Transverse colon (tissue), 4 donors: Measurements from ENCODE around the gene TMEM92. TPM values are rescaled to one million over a fixed set of nuclear protein-coding genes. Genes with fewer than 3 reads are reported as not detected.

ENCODE experiments used
- DNase-seq: peaks from one replicate; pipeline ENCODE4 v3.0.0-alpha.2; 2019
- H3K27ac ChIP-seq, 4 donors: fragments of 200-600 bp; sonication (generic); 2 replicates each; pipeline ENCODE4 v1.5.1; 2016 to 2018; ENCODE audit warnings: inconsistent platforms in 4 of 4
- H3K27me3 ChIP-seq: fragments of 200-600 bp; sonication (generic); 2 replicates; pipeline ENCODE4 v1.5.1; 2017; ENCODE audit warnings: inconsistent platforms
- H3K36me3 ChIP-seq, 4 donors: fragments of 200-600 bp; sonication (generic); 2 replicates each; pipeline ENCODE4 v1.5.1; 2017 to 2019; ENCODE audit warnings: inconsistent platforms in 4 of 4
- H3K4me1 ChIP-seq, 4 donors: fragments of 200-600 bp; sonication (generic); 2 replicates each; pipeline ENCODE4 v1.5.1; 2017 to 2020; ENCODE audit warnings: inconsistent platforms in 4 of 4
- H3K4me3 ChIP-seq, 4 donors: fragments of 200-600 bp; sonication (generic); 1 replicate in 1 of 4; 2 replicates in 3 of 4; pipeline versions ENCODE4 v1.5.1 to v1.6.1; 2017 to 2019; ENCODE audit warnings: inconsistent platforms in 4 of 4
- H3K9me3 ChIP-seq, 2 donors: fragments of 200-600 bp; sonication (generic); 2 replicates each; pipeline ENCODE4 v1.5.1; 2017 to 2019; ENCODE audit warnings: inconsistent platforms in 2 of 2
- CTCF ChIP-seq, 5 experiments: fragments of 200-600 bp in 3 of 5; fragments of 450-650 bp in 2 of 5; sonication (generic) in 3 of 5; IDR thresholded peaks; 1 replicate in 2 of 5; 2 replicates in 3 of 5; pipeline ENCODE4 v1.5.1; 2016 to 2017; ENCODE audit warnings: antibody characterized with exemption in 5 of 5, inconsistent platforms in 3 of 5, mild to moderate bottlenecking in 2 of 5, moderate library complexity in 1 of 5
- EP300 ChIP-seq: sonication (generic); formaldehyde crosslinking; IDR thresholded peaks from one replicate; pipeline ENCODE4 v1.6.1; 2017; ENCODE audit warnings: antibody characterized with exemption, low read depth
- POLR2A ChIP-seq: fragments of 450-650 bp; IDR thresholded peaks from one replicate; pipeline ENCODE4 v1.6.1; 2016; ENCODE audit warnings: antibody characterized with exemption, mild to moderate bottlenecking, moderate library complexity
- POLR2AphosphoS5 ChIP-seq, 3 donors: sonication (generic); formaldehyde crosslinking; IDR thresholded peaks; one replicate each; pipeline ENCODE4 v1.6.1; 2016; ENCODE audit warnings: antibody characterized with exemption in 3 of 3
- WGBS, 2 donors: methylation state at CpG; one replicate each; pipeline ENCODE4 v1.1.5; 2018; ENCODE audit warnings: low coverage in 1 of 2; 5-methylcytosine and 5-hydroxymethylcytosine counted together
- in situ Hi-C, 4 donors: fragments of 200-750 bp; cut with MboI; loops; one replicate each; pipeline versions ENCODE4 v1.15.0 to v1.15.1; 2017; ENCODE audit warnings: low sequenced_read_pairs in 3 of 4, low pct_ligation_motif_present in 1 of 4, low pct_unique_long_range_greater_than_20kb in 1 of 4
- intact Hi-C: fragments of 100-400 bp; cut with DNase I; formaldehyde crosslinking; loops from one replicate; pipeline ENCODE4 v1.15.1; 2023; ENCODE audit warnings: low total_unique reads
- total RNA-seq, 4 donors: library from RNA; depleted of rRNA; stranded (reverse); fragments of >200 nt; gene quantifications; one replicate each; pipeline ENCODE4 v1.1.0, GENCODE V29; 2016

TMEM92 gene
- total RNA-seq, 4 donors from 2014 or later, result 1.9 to 3.7 TPM; not detected in 2

GRCh38 chr17:50273654-50274040, 619 bp upstream of the TMEM92 start:
- H3K4me3 ChIP-seq, result no peak overlapping the region
- 68% methylated on average over 8 of the region's 8 CpGs; no CpG with 5 or more reads in 1 of the 2 donors for WGBS, 2 donors
- H3K9me3 ChIP-seq, result no peaks in the 10 kb centered on the region
- peaks cover 6 to 45% (median 34%) of the 10 kb centered on the region in 4 donors for H3K4me1 ChIP-seq
- in situ Hi-C loops (loop anchor here in 1 of 4 donors (10.0 kb wide), 1 partner anchor 69 kb away; the partner anchor contains the start of gene COL1A1), intact Hi-C loops (loop anchor here (1.0 kb wide), 1 partner anchor 72 kb away; the partner anchor contains the start of gene COL1A1)
- peak overlapping the region; percentile 78 to 87 (median 80) for H3K27ac ChIP-seq
- H3K27me3 ChIP-seq, result peaks cover 11% of the 10 kb centered on the region
- no peaks in the 10 kb centered on the region for H3K36me3 ChIP-seq
- TF ChIP-seq EP300, result no peak
- no peak for TF ChIP-seq POLR2AphosphoS5 (IDR thresholded peaks at IDR 0.05)
- no peak for TF ChIP-seq CTCF (IDR thresholded peaks at IDR 0.05)
- TF ChIP-seq POLR2A, result no peak
- DNase-seq, result peak; percentile 10

GRCh38 chr17:50274897-50275221, 593 bp downstream of the TMEM92 start:
- in situ Hi-C loops, result loop anchor here in 1 of 4 donors (10.0 kb wide), 1 partner anchor 70 kb away; the partner anchor contains the start of gene COL1A1
- H3K27ac ChIP-seq, result peak overlapping the region in 1 of 4 donors; percentile 78
- intact Hi-C loops, result no loop called here
- peak overlapping the region in 2 of 4 donors; percentile 31 to 33 for H3K4me3 ChIP-seq
- no peaks in the 10 kb centered on the region for H3K9me3 ChIP-seq
- no peaks in the 10 kb centered on the region for H3K36me3 ChIP-seq
- peaks cover 11% of the 10 kb centered on the region for H3K27me3 ChIP-seq
- TF ChIP-seq CTCF (IDR thresholded peaks at IDR 0.05) (no peak), POLR2A (no peak), POLR2AphosphoS5 (IDR thresholded peaks at IDR 0.05) (no peak), EP300 (no peak)
- WGBS, 2 donors, result 67% methylated on average over 4 of the region's 4 CpGs; no CpG with 5 or more reads in 1 of the 2 donors
- peak; percentile 2 for DNase-seq
- H3K4me1 ChIP-seq, result peaks cover 6 to 54% (median 37%) of the 10 kb centered on the region in 4 donors

GRCh38 chr17:50275279-50275678, 1.0 kb downstream of the TMEM92 start:
- Histone ChIP-seq H3K27me3 (peaks cover 11% of the 10 kb centered on the region), H3K27ac (no peak overlapping the region), H3K36me3 (no peaks in the 10 kb centered on the region), H3K9me3 (no peaks in the 10 kb centered on the region), H3K4me1 (peaks cover 6 to 57% (median 41%) of the 10 kb centered on the region in 4 donors), H3K4me3 (peak overlapping the region in 1 of 4 donors; percentile 33)
- 61 to 75% methylated on average over 2 to 7 of the region's 7 CpGs for WGBS, 2 donors
- TF ChIP-seq POLR2AphosphoS5 (IDR thresholded peaks at IDR 0.05) (no peak), POLR2A (no peak), EP300 (no peak), CTCF (IDR thresholded peaks at IDR 0.05) (no peak)
- in situ Hi-C loops (loop anchor here in 1 of 4 donors (10.0 kb wide), 1 partner anchor 70 kb away; the partner anchor contains the start of gene COL1A1), intact Hi-C loops (no loop called here)
- DNase-seq, result no peak

GRCh38 chr17:50276588-50277356, 2.5 kb downstream of the TMEM92 start:
- intact Hi-C loops (no loop called here), in situ Hi-C loops (loop anchor here in 1 of 4 donors (10.0 kb wide), 1 partner anchor 72 kb away; the partner anchor contains the start of gene COL1A1)
- Histone ChIP-seq H3K4me3 (no peak overlapping the region), H3K4me1 (peaks cover 6 to 53% (median 41%) of the 10 kb centered on the region in 4 donors), H3K27ac (peak overlapping the region in 1 of 4 donors; percentile 51), H3K36me3 (no peaks in the 10 kb centered on the region), H3K9me3 (no peaks in the 10 kb centered on the region), H3K27me3 (peaks cover 11% of the 10 kb centered on the region)
- TF ChIP-seq POLR2A, result no peak
- no peak for TF ChIP-seq CTCF (IDR thresholded peaks at IDR 0.05)
- TF ChIP-seq EP300, result no peak
- no peak for TF ChIP-seq POLR2AphosphoS5 (IDR thresholded peaks at IDR 0.05)
- DNase-seq, result no peak
- 7 to 21% methylated on average over 7 to 8 of the region's 8 CpGs for WGBS, 2 donors
